HL-60 (cell line): ENCODE measurements around the gene TRIM29.

Experiments
- POLR2AphosphoS5 ChIP-seq: IDR thresholded peaks from 2 replicates; pipeline ENCODE4 v1.6.1; 2012; ENCODE audit warnings: low read depth
- TF ChIP-seq, protein P1 (sequence below): IDR thresholded peaks from one replicate; pipeline ENCODE4 v1.5.1; 2011; ENCODE audit warnings: low read length, control low read depth, inconsistent platforms; ENCODE audit not compliant: insufficient read depth
- TF ChIP-seq, protein P2 (sequence below): IDR thresholded peaks from 2 replicates; pipeline ENCODE4 v1.6.1; 2012; ENCODE audit warnings: low read depth; ENCODE audit not compliant: insufficient replicate concordance

DNA sequence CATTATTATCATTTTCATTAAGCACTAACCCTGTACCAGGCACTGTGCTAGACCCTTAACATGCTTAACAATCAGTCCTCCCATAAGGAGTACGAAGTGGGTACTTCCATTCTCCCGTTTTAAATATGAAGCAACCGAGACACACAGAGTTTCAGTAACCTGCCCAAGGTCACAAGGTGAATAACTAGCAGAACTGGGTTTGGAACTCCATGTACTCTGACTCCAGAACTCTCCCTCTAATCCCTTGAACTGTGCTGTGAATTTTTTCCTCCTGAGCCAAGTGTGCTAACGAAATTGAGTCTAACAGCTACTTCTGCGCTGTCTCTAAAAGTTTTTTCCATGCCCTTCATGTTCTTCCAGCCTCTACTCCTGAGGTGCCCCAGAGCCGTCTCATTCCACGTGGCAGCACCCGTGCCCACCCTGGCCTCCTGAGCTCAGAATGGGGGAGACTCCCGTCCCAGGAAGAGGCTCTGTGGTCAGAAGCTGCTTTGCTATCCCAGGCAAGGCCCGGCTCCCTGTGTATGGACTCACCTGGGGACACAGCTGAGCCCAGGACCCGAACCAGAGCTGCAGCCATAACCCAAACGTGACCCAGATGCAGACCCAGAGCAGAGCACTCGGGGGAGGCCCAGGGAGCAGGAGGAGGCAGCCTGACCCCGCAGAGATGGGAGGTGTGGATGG lies 8.6 kb upstream of the TRIM29 start:
- TF ChIP-seq, protein P1, sequence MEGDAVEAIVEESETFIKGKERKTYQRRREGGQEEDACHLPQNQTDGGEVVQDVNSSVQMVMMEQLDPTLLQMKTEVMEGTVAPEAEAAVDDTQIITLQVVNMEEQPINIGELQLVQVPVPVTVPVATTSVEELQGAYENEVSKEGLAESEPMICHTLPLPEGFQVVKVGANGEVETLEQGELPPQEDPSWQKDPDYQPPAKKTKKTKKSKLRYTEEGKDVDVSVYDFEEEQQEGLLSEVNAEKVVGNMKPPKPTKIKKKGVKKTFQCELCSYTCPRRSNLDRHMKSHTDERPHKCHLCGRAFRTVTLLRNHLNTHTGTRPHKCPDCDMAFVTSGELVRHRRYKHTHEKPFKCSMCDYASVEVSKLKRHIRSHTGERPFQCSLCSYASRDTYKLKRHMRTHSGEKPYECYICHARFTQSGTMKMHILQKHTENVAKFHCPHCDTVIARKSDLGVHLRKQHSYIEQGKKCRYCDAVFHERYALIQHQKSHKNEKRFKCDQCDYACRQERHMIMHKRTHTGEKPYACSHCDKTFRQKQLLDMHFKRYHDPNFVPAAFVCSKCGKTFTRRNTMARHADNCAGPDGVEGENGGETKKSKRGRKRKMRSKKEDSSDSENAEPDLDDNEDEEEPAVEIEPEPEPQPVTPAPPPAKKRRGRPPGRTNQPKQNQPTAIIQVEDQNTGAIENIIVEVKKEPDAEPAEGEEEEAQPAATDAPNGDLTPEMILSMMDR, result no peak
- TF ChIP-seq POLR2AphosphoS5, result no peak
- TF ChIP-seq, protein P2, sequence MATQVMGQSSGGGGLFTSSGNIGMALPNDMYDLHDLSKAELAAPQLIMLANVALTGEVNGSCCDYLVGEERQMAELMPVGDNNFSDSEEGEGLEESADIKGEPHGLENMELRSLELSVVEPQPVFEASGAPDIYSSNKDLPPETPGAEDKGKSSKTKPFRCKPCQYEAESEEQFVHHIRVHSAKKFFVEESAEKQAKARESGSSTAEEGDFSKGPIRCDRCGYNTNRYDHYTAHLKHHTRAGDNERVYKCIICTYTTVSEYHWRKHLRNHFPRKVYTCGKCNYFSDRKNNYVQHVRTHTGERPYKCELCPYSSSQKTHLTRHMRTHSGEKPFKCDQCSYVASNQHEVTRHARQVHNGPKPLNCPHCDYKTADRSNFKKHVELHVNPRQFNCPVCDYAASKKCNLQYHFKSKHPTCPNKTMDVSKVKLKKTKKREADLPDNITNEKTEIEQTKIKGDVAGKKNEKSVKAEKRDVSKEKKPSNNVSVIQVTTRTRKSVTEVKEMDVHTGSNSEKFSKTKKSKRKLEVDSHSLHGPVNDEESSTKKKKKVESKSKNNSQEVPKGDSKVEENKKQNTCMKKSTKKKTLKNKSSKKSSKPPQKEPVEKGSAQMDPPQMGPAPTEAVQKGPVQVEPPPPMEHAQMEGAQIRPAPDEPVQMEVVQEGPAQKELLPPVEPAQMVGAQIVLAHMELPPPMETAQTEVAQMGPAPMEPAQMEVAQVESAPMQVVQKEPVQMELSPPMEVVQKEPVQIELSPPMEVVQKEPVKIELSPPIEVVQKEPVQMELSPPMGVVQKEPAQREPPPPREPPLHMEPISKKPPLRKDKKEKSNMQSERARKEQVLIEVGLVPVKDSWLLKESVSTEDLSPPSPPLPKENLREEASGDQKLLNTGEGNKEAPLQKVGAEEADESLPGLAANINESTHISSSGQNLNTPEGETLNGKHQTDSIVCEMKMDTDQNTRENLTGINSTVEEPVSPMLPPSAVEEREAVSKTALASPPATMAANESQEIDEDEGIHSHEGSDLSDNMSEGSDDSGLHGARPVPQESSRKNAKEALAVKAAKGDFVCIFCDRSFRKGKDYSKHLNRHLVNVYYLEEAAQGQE, result no peak
